Fibroblast of pulmonary artery (primary cell): ENCODE measurements around the gene ZCCHC13.
"Not testable (repeated sequence)": the region's sequence is repeated elsewhere in the genome, so short reads cannot be mapped to it uniquely, and the experiment has no call there.

Experiments used
- DNase-seq: peaks from one replicate; pipeline ENCODE4 v3.0.0-alpha.2; 2010; ENCODE audit warnings: low read depth
- H3K4me3 ChIP-seq: replicated peaks from 2 replicates; pipeline ENCODE4 v1.5.1; 2011; ENCODE audit warnings: low read depth, mild to moderate bottlenecking, control low read depth, low read length, moderate library complexity
- CTCF ChIP-seq: IDR thresholded peaks from 2 replicates; pipeline ENCODE4 v1.5.1; 2011; ENCODE audit warnings: mild to moderate bottlenecking, control low read depth, low read length, inconsistent platforms; ENCODE audit errors: missing control alignments

ZCCHC13 gene

GRCh38 chrX:74318672-74319071, 14.7 kb downstream of the ZCCHC13 start:
- TF ChIP-seq CTCF: no peak
- DNase-seq: no peak
- H3K4me3 ChIP-seq: no peak overlapping the region

GRCh38 chrX:74319321-74319720, 15.3 kb downstream of the ZCCHC13 start:
- not testable (repeated sequence) for DNase-seq

GRCh38 chrX:74321191-74321590, 17.2 kb downstream of the ZCCHC13 start:
- TF ChIP-seq CTCF: no peak
- no peak for DNase-seq
- no peak overlapping the region for H3K4me3 ChIP-seq

More at GRCh38 chrX:74319321-74319720, 15.3 kb downstream of the ZCCHC13 start:
- H3K4me3 ChIP-seq: not testable (repeated sequence)

GRCh38 chrX:74324131-74324530, 20.2 kb downstream of the ZCCHC13 start:
- no peak for DNase-seq
- TF ChIP-seq CTCF: no peak

GRCh38 chrX:74325130-74326059, 21.4 kb downstream of the ZCCHC13 start:
- no peak for TF ChIP-seq CTCF
- H3K4me3 ChIP-seq: no peak overlapping the region
- DNase-seq: no peak

More at GRCh38 chrX:74324131-74324530, 20.2 kb downstream of the ZCCHC13 start:
- H3K4me3 ChIP-seq: no peak overlapping the region

- TF ChIP-seq CTCF: no peak
- no peak overlapping the region for H3K4me3 ChIP-seq
- DNase-seq: no peak
Measured at GRCh38 chrX:74338852-74339251, 34.9 kb downstream of the ZCCHC13 start.

GRCh38 chrX:74340051-74340450, 36.1 kb downstream of the ZCCHC13 start:
- no peak overlapping the region for H3K4me3 ChIP-seq
- no peak for DNase-seq
- no peak for TF ChIP-seq CTCF

GRCh38 chrX:74342211-74342610, 38.2 kb downstream of the ZCCHC13 start:
- DNase-seq: not testable (repeated sequence)

More at GRCh38 chrX:74342211-74342610, 38.2 kb downstream of the ZCCHC13 start:
- H3K4me3 ChIP-seq: not testable (repeated sequence)
